H9 (cell line): ENCODE data around the gene UQCC2. TPM values are rescaled to one million over a fixed set of nuclear protein-coding genes. Genes with fewer than 3 reads are reported as not detected.
A peak's percentile ranks its signal among the peaks of the same experiment; 100 is the strongest.

Source experiments
- DNase-seq: peaks from one replicate; pipeline ENCODE4 v3.0.0-alpha.2; 2017
- H2AFZ ChIP-seq: one replicate; pipeline ENCODE4 v1.6.1; 2013; ENCODE audit warnings: mild to moderate bottlenecking, low read length, control low read depth, moderate library complexity
- H2AK5ac ChIP-seq: 2 replicates; pipeline ENCODE4 v1.6.1; 2013; ENCODE audit warnings: low read length, control low read depth, mixed read lengths; ENCODE audit not compliant: insufficient read length
- H2BK120ac ChIP-seq: one replicate; pipeline ENCODE4 v1.6.1; 2013; ENCODE audit warnings: low read depth, mild to moderate bottlenecking, low read length, control low read depth, inconsistent platforms; ENCODE audit not compliant: poor library complexity, severe bottlenecking
- H2BK12ac ChIP-seq: 2 replicates; pipeline ENCODE4 v1.6.1; 2013; ENCODE audit warnings: low read length, control low read depth, mixed read lengths, low read depth; ENCODE audit not compliant: insufficient read length
- H2BK15ac ChIP-seq: 2 replicates; pipeline ENCODE4 v1.6.1; 2013; ENCODE audit warnings: low read depth, low read length, control low read depth
- H2BK20ac ChIP-seq: one replicate; pipeline ENCODE4 v1.6.1; 2013; ENCODE audit warnings: low read depth, mild to moderate bottlenecking, low read length, control low read depth, inconsistent platforms; ENCODE audit not compliant: poor library complexity, severe bottlenecking
- H2BK5ac ChIP-seq: 2 replicates; pipeline ENCODE4 v1.6.1; 2013; ENCODE audit warnings: low read length, control low read depth, mixed read lengths; ENCODE audit not compliant: insufficient read length
- H3K14ac ChIP-seq: 2 replicates; pipeline ENCODE4 v1.6.1; 2013; ENCODE audit warnings: low read length, control low read depth; ENCODE audit not compliant: insufficient read depth
- H3K18ac ChIP-seq: 2 replicates; pipeline ENCODE4 v1.6.1; 2013; ENCODE audit warnings: low read depth, mild to moderate bottlenecking, mixed read lengths, low read length, control low read depth; ENCODE audit not compliant: insufficient read length
- H3K23ac ChIP-seq: 2 replicates; pipeline ENCODE4 v1.6.1; 2013; ENCODE audit warnings: low read length, control low read depth, mixed read lengths, low read depth; ENCODE audit not compliant: insufficient read length
- H3K23me2 ChIP-seq: 2 replicates; pipeline ENCODE4 v1.6.1; 2013; ENCODE audit warnings: low read depth, mild to moderate bottlenecking, mixed read lengths, low read length, control low read depth; ENCODE audit not compliant: insufficient read length, poor library complexity, severe bottlenecking
- H3K27ac ChIP-seq: 2 replicates; pipeline ENCODE4 v1.5.1; 2013; ENCODE audit warnings: low read length, control low read depth, mixed read lengths, low read depth; ENCODE audit not compliant: insufficient read length
- H3K27me3 ChIP-seq: 2 replicates; pipeline ENCODE4 v1.6.1; 2013; ENCODE audit warnings: low read length, control low read depth, inconsistent platforms; ENCODE audit not compliant: insufficient read depth
- H3K4ac ChIP-seq: 2 replicates; pipeline ENCODE4 v1.6.1; 2013; ENCODE audit warnings: low read depth, mild to moderate bottlenecking, control low read depth, inconsistent platforms, low read length, moderate library complexity
- H3K4me1 ChIP-seq: 2 replicates; pipeline ENCODE4 v1.6.1; 2013; ENCODE audit warnings: low read length, control low read depth, inconsistent platforms; ENCODE audit not compliant: insufficient read depth
- H3K4me2 ChIP-seq: 2 replicates; pipeline ENCODE4 v1.6.1; 2013; ENCODE audit warnings: low read length, control low read depth, mixed read lengths; ENCODE audit not compliant: insufficient read length, insufficient read depth
- H3K56ac ChIP-seq: 2 replicates; pipeline ENCODE4 v1.6.1; 2013; ENCODE audit warnings: low read depth, mild to moderate bottlenecking, mixed read lengths, low read length, control low read depth; ENCODE audit not compliant: insufficient read length
- H3K79me1 ChIP-seq: 2 replicates; pipeline ENCODE4 v1.6.1; 2013; ENCODE audit warnings: low read depth, mild to moderate bottlenecking, moderate library complexity, low read length, control low read depth, inconsistent platforms; ENCODE audit not compliant: insufficient read depth, poor library complexity, severe bottlenecking
- H3K79me2 ChIP-seq: 2 replicates; pipeline ENCODE4 v1.6.1; 2013; ENCODE audit warnings: low read length, control low read depth, inconsistent platforms; ENCODE audit not compliant: insufficient read depth
- H3K9ac ChIP-seq: 2 replicates; pipeline ENCODE4 v1.6.1; 2013; ENCODE audit warnings: low read length, control low read depth, mixed read lengths; ENCODE audit not compliant: insufficient read length; ENCODE audit errors: extremely low read depth
- H3K9me3 ChIP-seq: one replicate; pipeline ENCODE4 v1.6.1; 2013; ENCODE audit warnings: low read depth, low read length, inconsistent platforms; ENCODE audit not compliant: control insufficient read depth
- H3T11ph ChIP-seq: one replicate; pipeline ENCODE4 v1.6.1; 2013; ENCODE audit warnings: mild to moderate bottlenecking, low read length, control low read depth, inconsistent platforms
- H4K20me1 ChIP-seq: one replicate; pipeline ENCODE4 v1.6.1; 2013; ENCODE audit not compliant: control insufficient read depth, insufficient read length, insufficient read depth
- H4K5ac ChIP-seq: 2 replicates; pipeline ENCODE4 v1.6.1; 2013; ENCODE audit warnings: low read depth, mild to moderate bottlenecking, mixed read lengths, low read length, control low read depth; ENCODE audit not compliant: insufficient read length
- H4K8ac ChIP-seq: replicated peaks from 2 replicates; pipeline ENCODE4 v1.6.1; 2013; ENCODE audit warnings: low read length, control low read depth, mixed read lengths, low read depth; ENCODE audit not compliant: insufficient read length
- H4K91ac ChIP-seq: 2 replicates; pipeline ENCODE4 v1.6.1; 2013; ENCODE audit warnings: low read depth, mild to moderate bottlenecking, moderate library complexity, mixed read lengths, low read length, control low read depth; ENCODE audit not compliant: insufficient read length
- H3K27ac Mint-ChIP-seq, 3 experiments: 2 replicates in 2 of 3; 3 replicates in 1 of 3; pipeline ENCODE4 v1.8.0; 2020 to 2021; ENCODE audit warnings: mixed read lengths in 3 of 3, mild to moderate bottlenecking in 1 of 3, moderate library complexity in 1 of 3
- H3K27me3 Mint-ChIP-seq: 2 replicates; pipeline ENCODE4 v1.8.0; 2021; ENCODE audit warnings: low read depth, mild to moderate bottlenecking, moderate library complexity, mixed read lengths
- H3K36me3 Mint-ChIP-seq, 3 experiments: 2 replicates in 2 of 3; 3 replicates in 1 of 3; pipeline ENCODE4 v1.8.0; 2020 to 2021; ENCODE audit warnings: low read depth in 3 of 3, mixed read lengths in 3 of 3; ENCODE audit not compliant: insufficient read depth in 1 of 3
- H3K4me1 Mint-ChIP-seq, 2 experiments: 2 replicates each; pipeline ENCODE4 v1.8.0; 2020; ENCODE audit warnings: mixed read lengths in 2 of 2
- H3K4me3 Mint-ChIP-seq, 2 experiments: 2 replicates in 1 of 2; 3 replicates in 1 of 2; pipeline ENCODE4 v1.8.0; 2020 to 2021; ENCODE audit warnings: mild to moderate bottlenecking in 2 of 2, mixed read lengths in 2 of 2, moderate library complexity in 1 of 2
- H3K9me3 Mint-ChIP-seq, 2 experiments: 2 replicates in 1 of 2; 3 replicates in 1 of 2; pipeline ENCODE4 v1.8.0; 2020; ENCODE audit warnings: mild to moderate bottlenecking in 2 of 2, mixed read lengths in 2 of 2, moderate library complexity in 1 of 2
- CTCF ChIP-seq: fragments of 200-600 bp; sonication (generic); conservative IDR thresholded peaks from 3 replicates; pipeline ENCODE4 v1.8.0; 2021; ENCODE audit warnings: antibody characterized with exemption, mild to moderate bottlenecking
- WGBS: extraction: QIAGEN DNeasy Blood & Tissue Kit; methylation state at CpG from one replicate; pipeline ENCODE4 v1.1.7; 2013; ENCODE audit warnings: missing lambda C conversion rate, low lambda C conversion rate, mixed read lengths; ENCODE audit not compliant: insufficient read length; ENCODE audit errors: extremely low coverage; 5-methylcytosine and 5-hydroxymethylcytosine counted together
- total RNA-seq: library from RNA; stranded (reverse); gene quantifications from 2 replicates; pipeline ENCODE4 v1.2.1, GENCODE V29; 2021

The UQCC2 gene
- total RNA-seq, 1 experiment from 2014 or later = 140 TPM

DNA sequence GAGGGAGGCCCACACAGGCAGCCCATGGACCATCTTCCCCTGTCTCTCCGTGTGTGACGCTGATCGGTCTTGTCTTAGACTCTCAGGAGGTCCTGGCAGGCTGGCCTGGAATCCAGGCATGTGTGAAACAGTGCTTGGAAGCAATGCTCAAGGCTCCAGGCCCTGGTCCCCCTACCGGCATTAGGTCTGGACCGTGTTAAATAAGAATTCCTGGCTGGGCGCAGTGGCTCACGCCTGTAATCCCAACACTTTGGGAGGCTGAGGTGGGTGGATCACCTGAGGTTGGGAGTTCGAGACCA lies 22.2 kb upstream of the UQCC2 start:
- H3K18ac ChIP-seq = no peak overlapping the region
- no peak overlapping the region for H2AK5ac ChIP-seq
- H3K27me3 Mint-ChIP-seq = peaks cover 8% of the 10 kb centered on the region
- H3K4me1 ChIP-seq = no peaks in the 10 kb centered on the region
- H2BK5ac ChIP-seq = no peak overlapping the region
- H4K8ac ChIP-seq = no peak overlapping the region
- no peak overlapping the region for H4K5ac ChIP-seq
- H3K9me3 Mint-ChIP-seq = no peaks in the 10 kb centered on the region
- no peaks in the 10 kb centered on the region for H3K79me1 ChIP-seq
- WGBS = no CpG with 5 or more reads among the region's 8 CpGs
- no peak overlapping the region for H2BK20ac ChIP-seq
- TF ChIP-seq CTCF = no peak
- no peaks in the 10 kb centered on the region for H3K27me3 ChIP-seq
- H2BK15ac ChIP-seq = no peak overlapping the region
- H3K4ac ChIP-seq = no peak overlapping the region
- H3K4me2 ChIP-seq = no peak overlapping the region
- no peak overlapping the region for H3K27ac ChIP-seq
- no peaks in the 10 kb centered on the region for H3K23me2 ChIP-seq
- no peak overlapping the region for H2BK120ac ChIP-seq
- no peaks in the 10 kb centered on the region for H4K20me1 ChIP-seq
- H3K9me3 ChIP-seq = no peaks in the 10 kb centered on the region
- H3K23ac ChIP-seq = no peak overlapping the region
- peak overlapping the region in 1 of 3 experiments; percentile 70; a peak in 1 of 7 replicates for H3K27ac Mint-ChIP-seq
- H3K56ac ChIP-seq = no peak overlapping the region
- no peak overlapping the region for H2AFZ ChIP-seq
- H3K36me3 Mint-ChIP-seq = no peaks in the 10 kb centered on the region
- no peak overlapping the region for H3K9ac ChIP-seq
- H3K4me3 Mint-ChIP-seq = no peak overlapping the region; a peak in 1 of 5 replicates
- peaks cover 11 to 12% of the 10 kb centered on the region in 2 experiments; a peak in 3 of 4 replicates for H3K4me1 Mint-ChIP-seq
- no peaks in the 10 kb centered on the region for H3K79me2 ChIP-seq
- no peak overlapping the region for H3T11ph ChIP-seq
- H4K91ac ChIP-seq = no peak overlapping the region
- H3K14ac ChIP-seq = no peak overlapping the region
- no peak for DNase-seq
- H2BK12ac ChIP-seq = no peak overlapping the region
